GM12878 (cell line): Measurements from ENCODE around the gene PCSK2. TPM values are rescaled to one million over a fixed set of nuclear protein-coding genes. Genes with fewer than 3 reads are reported as not detected.

Source experiments
- ATAC-seq: fragments of 200-7000 bp; cut with Tn5 transposase; 3 replicates; pipeline ENCODE4 v1.9.1; 2020; ENCODE audit warnings: mild to moderate bottlenecking, moderate library complexity
- BruUV-seq: library from RNA; stranded (reverse); fragments of 400-500 nt; replicated peaks from 2 replicates; lab custom pipeline; 2021; lab: Mats Ljungman, UMichigan
- CTCF ChIA-PET: fragments of 300-600 bp; sonication (Branson Sonifier 250); formaldehyde crosslinking; extraction: SDS; loops from one replicate; lab custom pipeline; 2021; ENCODE audit warnings: inconsistent platforms; lab: Yijun Ruan, JAX
- POLR2A ChIA-PET: fragments of 350-600 bp; formaldehyde crosslinking; extraction: SDS; loops from one replicate; lab custom pipeline; 2021; ENCODE audit warnings: inconsistent platforms; lab: Charles Lee
- RAD21 ChIA-PET: fragments of 300-600 bp; sonication (Branson Sonifier 250); formaldehyde crosslinking; loops from one replicate; lab custom pipeline; 2023; ENCODE audit warnings: antibody characterized with exemption; ENCODE audit not compliant: unreplicated experiment; lab: Charles Lee
- SMC1A ChIA-PET: fragments of 300-600 bp; sonication (Branson Sonifier 250); formaldehyde crosslinking; loops from one replicate; lab custom pipeline; 2023; ENCODE audit not compliant: unreplicated experiment, uncharacterized antibody; lab: Charles Lee
- DNase-seq: peaks from one replicate; pipeline ENCODE4 v3.0.0-alpha.2; 2011; ENCODE audit warnings: low read depth, low spot score
- FAIRE-seq: peaks from 3 replicates; lab custom pipeline; 2011; peaks lifted over from hg19 to GRCh38; lab: Jason Lieb, UNC
- H2AFZ ChIP-seq: 2 replicates; pipeline ENCODE4 v1.6.0; 2011; ENCODE audit warnings: low read depth, low read length, control low read depth; ENCODE audit not compliant: control insufficient read depth
- H3K27ac ChIP-seq: 2 replicates; pipeline ENCODE4 v1.5.1; 2011; ENCODE audit warnings: control low read depth; ENCODE audit not compliant: control insufficient read depth, insufficient read depth
- H3K27me3 ChIP-seq, 2 experiments: replicated peaks in 1 of 2; 2 replicates each; pipeline versions ENCODE4 v1.6.0 to v1.6.1; 2011; ENCODE audit warnings: low read length in 1 of 2; ENCODE audit not compliant: control insufficient read depth in 2 of 2, insufficient read depth in 2 of 2
- H3K36me3 ChIP-seq, 2 experiments: 2 replicates each; pipeline ENCODE4 v1.5.1; 2011; ENCODE audit warnings: low read length in 1 of 2; ENCODE audit not compliant: control insufficient read depth in 2 of 2, insufficient read depth in 2 of 2
- H3K4me1 ChIP-seq: 2 replicates; pipeline ENCODE4 v1.6.1; 2011; ENCODE audit warnings: mild to moderate bottlenecking, low read length, moderate library complexity, mixed read lengths; ENCODE audit not compliant: control insufficient read depth, insufficient read depth
- H3K4me2 ChIP-seq: 2 replicates; pipeline ENCODE4 v1.6.0; 2011; ENCODE audit warnings: control low read depth; ENCODE audit not compliant: control insufficient read depth, insufficient read depth
- H3K4me3 ChIP-seq: fragments of 200-600 bp; sonication (generic); 2 replicates; pipeline ENCODE4 v1.5.1; 2016
- H3K79me2 ChIP-seq: 2 replicates; pipeline ENCODE4 v1.6.0; 2011; ENCODE audit warnings: low read length; ENCODE audit not compliant: control insufficient read depth, insufficient read depth
- H3K9ac ChIP-seq: 2 replicates; pipeline ENCODE4 v1.8.0; 2011; ENCODE audit warnings: low read length, control low read depth, mixed read lengths; ENCODE audit not compliant: control insufficient read depth, insufficient read depth
- H3K9me3 ChIP-seq: replicated peaks from 3 replicates; pipeline ENCODE4 v1.5.1; 2011; ENCODE audit warnings: mild to moderate bottlenecking, low read length; ENCODE audit not compliant: control insufficient read depth, insufficient read depth
- H4K20me1 ChIP-seq: 2 replicates; pipeline ENCODE4 v1.6.0; 2011; ENCODE audit not compliant: control insufficient read depth, insufficient read depth
- CEBPB ChIP-seq, 2 experiments: fragments of 150-350 bp in 1 of 2; IDR thresholded peaks; 2 replicates each; pipeline ENCODE4 v1.6.1; 2012 to 2014; ENCODE audit warnings: low read depth in 2 of 2, low read length in 2 of 2, borderline replicate concordance in 1 of 2, inconsistent platforms in 1 of 2
- HDAC2 ChIP-seq: fragments of 200-600 bp; sonication (generic); IDR thresholded peaks from 2 replicates; pipeline ENCODE4 v1.6.1; 2017
- MLLT1 ChIP-seq: fragments of 450-650 bp; IDR thresholded peaks from 2 replicates; pipeline ENCODE4 v1.6.1; 2016; ENCODE audit warnings: mild to moderate bottlenecking
- MYB ChIP-seq: fragments of 150-350 bp; IDR thresholded peaks from 2 replicates; pipeline ENCODE4 v1.6.1; 2014; ENCODE audit warnings: mild to moderate bottlenecking, low read depth, low read length, borderline replicate concordance
- PAX5 ChIP-seq: IDR thresholded peaks from 2 replicates; pipeline ENCODE4 v1.6.1; 2011; ENCODE audit warnings: low read depth, low read length, borderline replicate concordance
- PBX3 ChIP-seq: IDR thresholded peaks from 2 replicates; pipeline ENCODE4 v1.6.1; 2011; ENCODE audit warnings: mild to moderate bottlenecking, low read depth, low read length, moderate library complexity; ENCODE audit not compliant: insufficient replicate concordance
- PKNOX1 ChIP-seq: fragments of 450-650 bp; IDR thresholded peaks from 2 replicates; pipeline ENCODE4 v1.6.1; 2016; ENCODE audit warnings: mild to moderate bottlenecking
- RB1 ChIP-seq: fragments of 450-650 bp; formaldehyde crosslinking; IDR thresholded peaks from 2 replicates; pipeline ENCODE4 v1.6.1; 2017; ENCODE audit warnings: mild to moderate bottlenecking, borderline replicate concordance
- TCF7 ChIP-seq: IDR thresholded peaks from 2 replicates; pipeline ENCODE4 v1.6.1; 2014; ENCODE audit warnings: antibody characterized with exemption, borderline replicate concordance
- ZNF217 ChIP-seq: fragments of 450-650 bp; IDR thresholded peaks from 2 replicates; pipeline ENCODE4 v1.6.1; 2017; ENCODE audit warnings: antibody characterized with exemption, mild to moderate bottlenecking
- whole genome bisulfite sequencing: methylation state at CpG from one replicate; pipeline ENCODE4 v1.1.6; 2016; ENCODE audit warnings: low lambda C conversion rate; ENCODE audit not compliant: insufficient replicate concordance, insufficient coverage; ENCODE audit errors: missing lambda C conversion rate; 5-methylcytosine and 5-hydroxymethylcytosine counted together
- in situ Hi-C: fragments of 300-500 bp; cut with MboI; formaldehyde crosslinking; loops from 9 replicates; pipeline ENCODE4 v1.14.3; 2018; ENCODE audit warnings: mixed read lengths
- intact Hi-C: fragments of 100-400 bp; cut with micrococcal nuclease; formaldehyde crosslinking; loops from one replicate; pipeline ENCODE4 v1.14.2; 2022; ENCODE audit not compliant: unreplicated experiment
- polyA plus RNA-seq, 11 experiments: library from polyadenylated mRNA; depleted of rRNA in 4 of 11; unstranded in 6 of 11; stranded (reverse) in 5 of 11; fragments of >200 nt; fragmentation: Nextera tagmentation in 4 of 11; fragmentation: Illumina TruSeq in 1 of 11; extraction: Ambion mirVana in 4 of 11; extraction: Trizol in 1 of 11; gene quantifications; 1 replicate in 1 of 11; 2 replicates in 10 of 11; pipeline versions ENCODE4 v1.2.1 to v1.2.3, GENCODE V29; 2011 to 2016; ENCODE audit warnings: inconsistent platforms in 2 of 11, missing spikeins in 2 of 11, low read depth in 1 of 11
- total RNA-seq, 4 experiments: library from RNA; depleted of rRNA in 3 of 4; stranded (reverse); fragments of >200 nt in 3 of 4; fragmentation: Illumina TruSeq in 1 of 4; extraction: Trizol in 1 of 4; gene quantifications; 2 replicates each; pipeline versions ENCODE4 v1.2.1 to v1.2.3, GENCODE V29; 2013 to 2021

Gene PCSK2
- total and polyA plus RNA-seq, 10 of the 15 experiments (the other 5 are each of a cell fraction or from before 2014, with no cell fraction given): not detected

- TF ChIP-seq TCF7: no peak
- no peak for TF ChIP-seq ZNF217
- TF ChIP-seq CEBPB (IDR thresholded peaks at IDR 0.05; ENCODE audit: borderline replicate concordance in 1 of 2, low read depth in 2 of 2, low read length in 2 of 2): no peak
- TF ChIP-seq MYB: no peak
- TF ChIP-seq RB1: no peak
Measured at GRCh38 chr20:17452441-17452840, 225.6 kb downstream of the PCSK2 start (continued).

GRCh38 chr20:17453592-17453991, 226.8 kb downstream of the PCSK2 start:
- no peak for DNase-seq
- Histone ChIP-seq H3K4me1 (no peaks in the 10 kb centered on the region), H3K9ac (no peak overlapping the region), H3K4me3 (no peak overlapping the region), H3K36me3 (no peaks in the 10 kb centered on the region), H3K4me2 (no peak overlapping the region), H3K27ac (no peak overlapping the region), H2AFZ (no peak overlapping the region), H3K27me3 (no peaks in the 10 kb centered on the region; a peak in 1 of 4 replicates), H3K9me3 (no peaks in the 10 kb centered on the region), H4K20me1 (no peaks in the 10 kb centered on the region), H3K79me2 (no peaks in the 10 kb centered on the region)
- in situ Hi-C loops (no loop called here), intact Hi-C loops (no loop called here)
- ChIA-PET SMC1A (no interaction called here), CTCF (interaction anchor here (0.5 kb wide), 1 partner anchor 110 kb away, joined by 3 read pairs; no protein-coding TSS in a partner anchor), RAD21 (no interaction called here), POLR2A (no interaction called here)
- BruUV-seq: no TSS peak
- ATAC-seq: no peak
- no peak for FAIRE-seq
- WGBS: 50% methylated on average over 21 of the region's 22 CpGs
- no peak for TF ChIP-seq MLLT1
- no peak for TF ChIP-seq HDAC2
- no peak for TF ChIP-seq PAX5
- no peak for TF ChIP-seq PBX3
- no peak for TF ChIP-seq PKNOX1
